H1 (cell line): Measurements from ENCODE around the gene DPPA4. TPM values are rescaled to one million over a fixed set of nuclear protein-coding genes. Genes with fewer than 3 reads are reported as not detected.

Source experiments
- ASH2L ChIP-seq: fragments of 200-600, 300-600 bp; sonication (generic); IDR thresholded peaks from one replicate; pipeline ENCODE4 v1.7.1; 2017; ENCODE audit warnings: low read length
- CHD1 ChIP-seq: IDR thresholded peaks from 2 replicates; pipeline ENCODE4 v1.6.1; 2012; ENCODE audit warnings: low read depth, low read length, improper control_type of control experiment
- CHD7 ChIP-seq: fragments of 300-600 bp; sonication (generic); IDR thresholded peaks from 2 replicates; pipeline ENCODE4 v1.7.1; 2012; ENCODE audit warnings: low read length, moderate library complexity, mild to moderate bottlenecking, inconsistent platforms; ENCODE audit not compliant: insufficient replicate concordance
- EGR1 ChIP-seq: IDR thresholded peaks from 2 replicates; pipeline ENCODE4 v1.6.1; 2011; ENCODE audit warnings: low read depth, low read length, borderline replicate concordance
- GTF2F1 ChIP-seq: IDR thresholded peaks from 2 replicates; pipeline ENCODE4 v1.6.1; 2012; ENCODE audit warnings: low read depth, low read length, improper control_type of control experiment, borderline replicate concordance
- KDM1A ChIP-seq: fragments of 200-600, 300-600 bp; sonication (generic); IDR thresholded peaks from 2 replicates; pipeline ENCODE4 v1.7.1; 2016; ENCODE audit warnings: mild to moderate bottlenecking, low read length, borderline replicate concordance
- NRF1 ChIP-seq: IDR thresholded peaks from 2 replicates; pipeline ENCODE4 v1.6.1; 2011; ENCODE audit warnings: mild to moderate bottlenecking, low read depth, low read length, improper control_type of control experiment
- POU5F1 ChIP-seq: IDR thresholded peaks from 2 replicates; pipeline ENCODE4 v1.6.1; 2011; ENCODE audit warnings: low read depth, mild to moderate bottlenecking, low read length, moderate library complexity
- SIN3A ChIP-seq, 2 experiments: IDR thresholded peaks in 1 of 2; conservative IDR thresholded peaks in 1 of 2; 2 replicates each; pipeline ENCODE4 v1.6.1; 2011 to 2012; ENCODE audit warnings: low read length in 2 of 2, improper control_type of control experiment in 1 of 2, low read depth in 1 of 2, mild to moderate bottlenecking in 1 of 2
- SIX5 ChIP-seq: IDR thresholded peaks from 2 replicates; pipeline ENCODE4 v1.6.1; 2011; ENCODE audit warnings: mild to moderate bottlenecking, low read depth, low read length
- SP1 ChIP-seq: IDR thresholded peaks from 2 replicates; pipeline ENCODE4 v1.6.1; 2011; ENCODE audit warnings: low read depth, low read length
- TAF1 ChIP-seq: IDR thresholded peaks from 2 replicates; pipeline ENCODE4 v1.6.1; 2011; ENCODE audit warnings: mild to moderate bottlenecking, low read depth, low read length
- TAF7 ChIP-seq: optimal IDR thresholded peaks from 2 replicates; pipeline ENCODE3; 2011; ENCODE audit warnings: low read depth, mild to moderate bottlenecking, inconsistent platforms, low read length, moderate library complexity, borderline replicate concordance
- polyA plus RNA-seq, 7 experiments: library from polyadenylated mRNA; depleted of rRNA in 3 of 7; stranded (reverse) in 5 of 7; unstranded in 2 of 7; fragments of >200 nt in 5 of 7; fragments of 200-250 nt in 2 of 7; gene quantifications; 1 replicate in 5 of 7; 2 replicates in 1 of 7; 4 replicates in 1 of 7; pipeline versions ENCODE4 v1.2.1 to v1.2.3, GENCODE V29; 2011 to 2013; ENCODE audit warnings: missing spikeins in 2 of 7, mixed read lengths in 2 of 7
- total RNA-seq: library from RNA; stranded (reverse); fragmentation: NEBNext Ultra II Directional; extraction: Animal tissue kit (Norgen Biotek cat#: 25700); gene quantifications from 2 replicates; pipeline ENCODE4 v1.2.1, GENCODE V29; 2021

The DPPA4 gene
- total and polyA plus RNA-seq, 2 of the 8 experiments (the other 6 are each of a cell fraction or from before 2014, with no cell fraction given) = 424 to 772 TPM

GRCh38 chr3:109337393-109337792, at the start of gene DPPA4 (continued):
- TF ChIP-seq SP1 (peak; percentile 83), TAF1 (peak; percentile 92), TAF7 (peak; percentile 82), EGR1 (0 out of 2 replicates have a peak, but pooled peaks have one; percentile 31), POU5F1 (no peak), KDM1A (no peak), SIX5 (no peak), CHD1 (no peak; the same call in 1 of the 2 replicates), ASH2L (no peak), GTF2F1 (no peak), SIN3A (conservative IDR thresholded peaks at IDR 0.05 in 1 of 2, IDR thresholded peaks at IDR 0.05 in 1 of 2; ENCODE audit: low read depth in 1 of 2, low read length in 2 of 2) (peak; percentile 29 to 76; a peak in 2 of 4 replicates), NRF1 (no peak), CHD7 (no peak)
